Thyroid gland (tissue), 4 donors: ENCODE results near the gene RGS19. TPM values are rescaled to one million over a fixed set of nuclear protein-coding genes. Genes with fewer than 3 reads are reported as not detected.

ENCODE experiments used
- DNase-seq, 2 donors: peaks; one replicate each; pipeline ENCODE4 v3.0.0-alpha.2; 2019
- H3K27ac ChIP-seq, 3 donors: fragments of 200-600 bp; sonication (generic); 1 replicate in 2 of 3; 2 replicates in 1 of 3; pipeline ENCODE4 v1.5.1; 2016 to 2019; ENCODE audit warnings: mild to moderate bottlenecking in 1 of 3, moderate library complexity in 1 of 3
- H3K27me3 ChIP-seq: fragments of 200-600 bp; sonication (generic); one replicate; pipeline ENCODE4 v1.5.1; 2019
- H3K36me3 ChIP-seq, 2 donors: fragments of 200-600 bp; sonication (generic); one replicate each; pipeline ENCODE4 v1.5.1; 2016 to 2019
- H3K4me1 ChIP-seq, 2 donors: fragments of 200-600 bp; sonication (generic); one replicate each; pipeline ENCODE4 v1.5.1; 2017 to 2019
- H3K4me3 ChIP-seq, 3 donors: fragments of 200-600 bp; sonication (generic); replicated peaks in 1 of 3; 1 replicate in 2 of 3; 2 replicates in 1 of 3; pipeline ENCODE4 v1.5.1; 2016; ENCODE audit warnings: mild to moderate bottlenecking in 1 of 3
- H3K9me3 ChIP-seq: fragments of 200-600 bp; sonication (generic); one replicate; pipeline ENCODE4 v1.5.1; 2017
- CTCF ChIP-seq, 6 experiments: fragments of 200-600 bp in 3 of 6; fragments of 450-650 bp in 3 of 6; sonication (generic) in 3 of 6; IDR thresholded peaks; one replicate each; pipeline ENCODE4 v1.5.1; 2016 to 2019; ENCODE audit warnings: antibody characterized with exemption in 6 of 6, mild to moderate bottlenecking in 2 of 6, inconsistent platforms in 1 of 6, moderate library complexity in 1 of 6
- POLR2A ChIP-seq, 2 donors: fragments of 450-650 bp; IDR thresholded peaks; one replicate each; pipeline ENCODE4 v1.6.1; 2017; ENCODE audit warnings: antibody characterized with exemption in 2 of 2, mild to moderate bottlenecking in 2 of 2, moderate library complexity in 1 of 2
- WGBS, 2 donors: methylation state at CpG; one replicate each; pipeline ENCODE4 v1.1.5; 2017; 5-methylcytosine and 5-hydroxymethylcytosine counted together
- intact Hi-C: fragments of 100-400 bp; cut with DNase I; formaldehyde crosslinking; loops from one replicate; pipeline ENCODE4 v1.15.1; 2023
- total RNA-seq, 4 donors: library from RNA; depleted of rRNA; stranded (reverse); fragments of >200 nt; gene quantifications; one replicate each; pipeline ENCODE4 v1.2.3, GENCODE V29; 2016

Gene RGS19
- total RNA-seq, 4 donors from 2014 or later: 10.5 to 17.2 (median 13.4) TPM

- intact Hi-C loops: no loop called here
- no peaks in the 10 kb centered on the region for H3K27me3 ChIP-seq
- no peak overlapping the region for H3K27ac ChIP-seq
- peaks cover 11 to 39% of the 10 kb centered on the region in 2 donors for H3K4me1 ChIP-seq
- TF ChIP-seq POLR2A (IDR thresholded peaks at IDR 0.05) (no peak), CTCF (IDR thresholded peaks at IDR 0.05) (no peak)
- no peaks in the 10 kb centered on the region for H3K36me3 ChIP-seq
- no peaks in the 10 kb centered on the region for H3K9me3 ChIP-seq
- no peak for DNase-seq
- WGBS, 2 donors: 83 to 88% methylated on average over 11 to 13 of the region's 17 CpGs
- no peak overlapping the region for H3K4me3 ChIP-seq
These were observed 1.7 kb upstream of the RGS19 start for GRCh38 chr20:64080813-64081623.

- intact Hi-C loops: no loop called here
- Histone ChIP-seq H3K9me3 (no peaks in the 10 kb centered on the region), H3K36me3 (no peaks in the 10 kb centered on the region), H3K27me3 (no peaks in the 10 kb centered on the region), H3K4me1 (peaks cover 11 to 39% of the 10 kb centered on the region in 2 donors), H3K27ac (peak within 1 kb of the TSS; percentile 41 to 77 (median 75)), H3K4me3 (peak within 1 kb of the TSS; percentile 10 to 78 (median 25))
- TF ChIP-seq POLR2A (IDR thresholded peaks at IDR 0.05): no peak
- no peak for TF ChIP-seq CTCF (IDR thresholded peaks at IDR 0.05)
- no peak for DNase-seq
- WGBS, 2 donors: 26 to 30% methylated on average over 12 to 18 of the region's 62 CpGs
These were observed 895 bp upstream of the RGS19 start, which contains the start of gene OPRL1 for GRCh38 chr20:64080013-64080812. Gene OPRL1, plus strand, starts transcription at chr20:64080082. Its CDS starts 12,639 bp downstream, at chr20:64092721.

- 30 to 34% methylated on average over 3 of the region's 4 CpGs for WGBS, 2 donors
- TF ChIP-seq CTCF (IDR thresholded peaks at IDR 0.05) (no peak), POLR2A (IDR thresholded peaks at IDR 0.05) (no peak)
- H3K4me3 ChIP-seq: peak overlapping the region; percentile 10 to 78 (median 25)
- H3K27ac ChIP-seq: peak overlapping the region in 2 of 3 donors; percentile 71 to 74
- H3K9me3 ChIP-seq: no peaks in the 10 kb centered on the region
- H3K27me3 ChIP-seq: no peaks in the 10 kb centered on the region
- DNase-seq: no peak
- H3K36me3 ChIP-seq: peaks cover 0 to 4% of the 10 kb centered on the region in 2 donors
- peaks cover 11 to 30% of the 10 kb centered on the region in 2 donors for H3K4me1 ChIP-seq
- intact Hi-C loops: no loop called here
These were observed 415 bp downstream of the RGS19 start for GRCh38 chr20:64078934-64079272.

- TF ChIP-seq CTCF (IDR thresholded peaks at IDR 0.05) (no peak), POLR2A (IDR thresholded peaks at IDR 0.05) (no peak)
- Histone ChIP-seq H3K4me3 (no peak overlapping the region), H3K36me3 (peaks cover 0 to 10% of the 10 kb centered on the region in 2 donors), H3K9me3 (no peaks in the 10 kb centered on the region), H3K4me1 (peaks cover 11 to 21% of the 10 kb centered on the region in 2 donors), H3K27ac (no peak overlapping the region), H3K27me3 (no peaks in the 10 kb centered on the region)
- 59 to 70% methylated on average over 13 of the region's 15 CpGs for WGBS, 2 donors
- DNase-seq: no peak
- intact Hi-C loops: no loop called here
These were observed 1.3 kb downstream of the RGS19 start for GRCh38 chr20:64077876-64078551.
